Measurements from ENCODE around the gene CELSR2.

- no peak for TF ChIP-seq EZH2phosphoT487 (IDR thresholded peaks at IDR 0.05; ENCODE audit: low read length)
- TF ChIP-seq, protein P1, sequence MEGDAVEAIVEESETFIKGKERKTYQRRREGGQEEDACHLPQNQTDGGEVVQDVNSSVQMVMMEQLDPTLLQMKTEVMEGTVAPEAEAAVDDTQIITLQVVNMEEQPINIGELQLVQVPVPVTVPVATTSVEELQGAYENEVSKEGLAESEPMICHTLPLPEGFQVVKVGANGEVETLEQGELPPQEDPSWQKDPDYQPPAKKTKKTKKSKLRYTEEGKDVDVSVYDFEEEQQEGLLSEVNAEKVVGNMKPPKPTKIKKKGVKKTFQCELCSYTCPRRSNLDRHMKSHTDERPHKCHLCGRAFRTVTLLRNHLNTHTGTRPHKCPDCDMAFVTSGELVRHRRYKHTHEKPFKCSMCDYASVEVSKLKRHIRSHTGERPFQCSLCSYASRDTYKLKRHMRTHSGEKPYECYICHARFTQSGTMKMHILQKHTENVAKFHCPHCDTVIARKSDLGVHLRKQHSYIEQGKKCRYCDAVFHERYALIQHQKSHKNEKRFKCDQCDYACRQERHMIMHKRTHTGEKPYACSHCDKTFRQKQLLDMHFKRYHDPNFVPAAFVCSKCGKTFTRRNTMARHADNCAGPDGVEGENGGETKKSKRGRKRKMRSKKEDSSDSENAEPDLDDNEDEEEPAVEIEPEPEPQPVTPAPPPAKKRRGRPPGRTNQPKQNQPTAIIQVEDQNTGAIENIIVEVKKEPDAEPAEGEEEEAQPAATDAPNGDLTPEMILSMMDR (IDR thresholded peaks at IDR 0.05; ENCODE audit: low read length): no peak
- TF ChIP-seq EZH2 (optimal IDR thresholded peaks at IDR 0.05; ENCODE audit: low read depth, low read length): no peak
Measured at GRCh38 chr1:109307274-109308021, 58.1 kb downstream of the CELSR2 start.
